Activated T-helper 17 cell treated with anti-CD3 and anti-CD28 coated beads, Interleukin-2, amount 50 U/mL, for 72 hours (primary cell): Measurements from ENCODE around the gene ATP6V0B. TPM values are rescaled to one million over a fixed set of nuclear protein-coding genes. Genes with fewer than 3 reads are reported as not detected.
A peak's percentile ranks its signal among the peaks of the same experiment; 100 is the strongest.

Experiments used
- ATAC-seq: fragments of 150-1000 bp; cut with Tn5 transposase; replicated peaks from 2 replicates; pipeline ENCODE4 v1.10.0; 2021; ENCODE audit warnings: mild to moderate bottlenecking, moderate library complexity
- H3K27ac Mint-ChIP-seq: one replicate; pipeline ENCODE4 v1.8.0; 2022; ENCODE audit warnings: mixed read lengths
- H3K27me3 Mint-ChIP-seq: one replicate; pipeline ENCODE4 v1.8.0; 2022; ENCODE audit warnings: mixed read lengths
- H3K36me3 Mint-ChIP-seq: one replicate; pipeline ENCODE4 v1.8.0; 2022; ENCODE audit warnings: low read depth, mild to moderate bottlenecking, mixed read lengths
- H3K4me1 Mint-ChIP-seq: one replicate; pipeline ENCODE4 v1.8.0; 2022; ENCODE audit warnings: mixed read lengths
- H3K4me3 Mint-ChIP-seq: one replicate; pipeline ENCODE4 v1.8.0; 2022; ENCODE audit warnings: mild to moderate bottlenecking, mixed read lengths
- H3K9me3 Mint-ChIP-seq: one replicate; pipeline ENCODE4 v1.8.0; 2022; ENCODE audit warnings: mixed read lengths
- total RNA-seq, 2 donors: library from RNA; stranded (reverse); gene quantifications; one replicate each; pipeline ENCODE4 v1.2.3, GENCODE V29; 2022

Gene ATP6V0B
- total RNA-seq, 2 donors from 2014 or later, result 80.1 to 183 TPM

GRCh38 chr1:44012404-44012803 lies 37.6 kb downstream of the ATP6V0B start:
- Mint-ChIP-seq H3K27me3 (no peaks in the 10 kb centered on the region), H3K27ac (peak overlapping the region; percentile 24), H3K9me3 (no peaks in the 10 kb centered on the region), H3K4me1 (no peaks in the 10 kb centered on the region), H3K36me3 (no peaks in the 10 kb centered on the region), H3K4me3 (no peak overlapping the region)
- no peak for ATAC-seq

DNA sequence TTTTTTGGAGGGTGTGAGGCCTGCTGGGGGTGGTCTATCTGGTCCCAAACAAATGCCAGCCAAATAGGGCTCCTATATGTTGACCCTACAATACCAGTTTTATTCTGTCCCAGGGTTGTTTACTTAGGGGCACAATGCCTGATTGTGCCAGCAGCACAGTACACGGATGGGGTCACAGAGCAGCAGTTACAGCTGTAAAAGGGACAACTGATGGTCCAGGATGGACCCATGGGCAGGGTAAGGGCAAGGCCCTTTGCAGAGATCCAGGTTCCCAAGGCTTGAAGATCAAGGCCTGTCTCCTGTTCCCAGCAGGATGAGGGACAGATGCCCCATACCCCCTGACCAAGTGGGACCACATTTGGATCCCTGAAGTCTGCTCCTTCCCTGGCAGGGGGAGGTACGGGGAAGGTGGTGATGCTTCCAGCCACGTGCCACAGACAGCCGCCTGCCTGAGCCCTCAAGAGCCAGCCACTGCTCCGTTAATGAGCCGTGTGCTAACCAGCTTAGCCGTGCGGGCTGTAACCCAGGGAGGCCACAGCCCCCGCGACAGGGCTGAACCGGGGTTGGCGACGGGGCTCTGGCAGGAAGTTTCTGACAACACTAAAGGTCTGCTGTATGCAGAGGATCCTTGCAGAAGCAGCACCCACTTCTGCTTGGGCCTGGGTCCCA lies 38.3 kb downstream of the ATP6V0B start:
- no peaks in the 10 kb centered on the region for H3K4me1 Mint-ChIP-seq
- no peak overlapping the region for H3K4me3 Mint-ChIP-seq
- H3K36me3 Mint-ChIP-seq, result no peaks in the 10 kb centered on the region
- no peaks in the 10 kb centered on the region for H3K27me3 Mint-ChIP-seq
- no peak for ATAC-seq
- H3K27ac Mint-ChIP-seq, result no peak overlapping the region
- no peaks in the 10 kb centered on the region for H3K9me3 Mint-ChIP-seq

GRCh38 chr1:44013949-44014348 lies 39.2 kb downstream of the ATP6V0B start:
- Mint-ChIP-seq H3K27me3 (no peaks in the 10 kb centered on the region), H3K27ac (no peak overlapping the region), H3K4me3 (no peak overlapping the region), H3K4me1 (no peaks in the 10 kb centered on the region), H3K36me3 (no peaks in the 10 kb centered on the region), H3K9me3 (no peaks in the 10 kb centered on the region)
- no peak for ATAC-seq

DNA sequence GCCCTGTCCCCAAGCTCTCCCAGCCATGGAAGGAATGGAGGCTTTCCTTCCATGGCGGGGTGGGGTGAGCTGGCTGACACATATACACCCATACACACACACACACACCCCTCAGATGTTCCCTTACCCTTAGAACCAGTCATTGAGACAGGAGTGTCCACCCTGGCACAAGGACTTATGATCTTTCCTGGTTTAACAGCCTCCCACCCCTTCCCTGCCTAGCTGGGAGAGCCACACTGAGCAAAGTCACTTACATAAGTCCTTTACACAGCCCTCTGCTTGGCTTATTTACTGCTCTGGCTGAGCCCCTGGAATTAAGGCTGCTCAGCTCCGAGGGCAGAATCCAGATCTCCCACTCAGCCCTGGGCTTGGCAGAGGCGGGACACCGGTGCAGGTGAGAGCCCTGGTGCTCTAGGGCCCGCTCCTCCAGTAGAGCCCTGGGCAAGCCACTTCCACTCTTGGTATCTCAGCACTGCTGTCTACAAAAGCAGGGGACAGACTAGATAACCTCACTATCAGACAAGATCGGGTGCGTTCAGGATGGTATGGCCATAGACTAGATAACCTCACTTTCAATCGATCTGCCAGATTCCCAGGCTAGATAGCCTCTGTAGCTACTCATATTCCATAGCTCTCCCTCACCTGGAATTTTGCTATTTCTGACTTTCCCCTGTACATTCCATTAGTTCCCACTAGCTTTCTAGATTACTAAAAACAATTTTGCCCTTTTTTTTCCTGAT lies 39.8 kb downstream of the ATP6V0B start:
- H3K36me3 Mint-ChIP-seq, result no peaks in the 10 kb centered on the region
- no peak overlapping the region for H3K4me3 Mint-ChIP-seq
- H3K27me3 Mint-ChIP-seq, result no peaks in the 10 kb centered on the region
- H3K9me3 Mint-ChIP-seq, result no peaks in the 10 kb centered on the region
- no peaks in the 10 kb centered on the region for H3K4me1 Mint-ChIP-seq
- no peak for ATAC-seq
- peak overlapping the region; percentile 3 for H3K27ac Mint-ChIP-seq

DNA sequence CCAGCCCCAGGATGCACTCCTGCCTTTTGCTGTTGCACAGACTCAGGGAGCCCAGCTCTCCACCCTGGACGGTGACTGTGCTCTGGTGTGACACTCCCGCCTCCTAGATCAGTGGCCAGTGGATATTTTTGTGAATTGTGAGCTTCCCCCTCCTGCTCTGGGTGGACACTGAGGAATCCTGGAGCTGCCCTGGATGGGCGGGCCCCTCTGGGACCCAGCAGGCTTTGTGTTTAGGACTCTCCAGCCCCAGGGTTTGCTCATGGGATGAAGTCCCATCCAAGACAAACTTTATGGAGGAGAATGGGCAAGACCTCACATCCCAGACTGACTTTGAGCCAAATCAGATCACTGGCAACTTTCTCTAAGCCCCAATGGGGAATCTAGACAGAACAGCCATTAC lies 40.4 kb downstream of the ATP6V0B start:
- ATAC-seq, result no peak
- no peaks in the 10 kb centered on the region for H3K27me3 Mint-ChIP-seq
- no peak overlapping the region for H3K27ac Mint-ChIP-seq
- H3K4me1 Mint-ChIP-seq, result no peaks in the 10 kb centered on the region
- no peaks in the 10 kb centered on the region for H3K36me3 Mint-ChIP-seq
- H3K9me3 Mint-ChIP-seq, result no peaks in the 10 kb centered on the region
- H3K4me3 Mint-ChIP-seq, result no peak overlapping the region

DNA sequence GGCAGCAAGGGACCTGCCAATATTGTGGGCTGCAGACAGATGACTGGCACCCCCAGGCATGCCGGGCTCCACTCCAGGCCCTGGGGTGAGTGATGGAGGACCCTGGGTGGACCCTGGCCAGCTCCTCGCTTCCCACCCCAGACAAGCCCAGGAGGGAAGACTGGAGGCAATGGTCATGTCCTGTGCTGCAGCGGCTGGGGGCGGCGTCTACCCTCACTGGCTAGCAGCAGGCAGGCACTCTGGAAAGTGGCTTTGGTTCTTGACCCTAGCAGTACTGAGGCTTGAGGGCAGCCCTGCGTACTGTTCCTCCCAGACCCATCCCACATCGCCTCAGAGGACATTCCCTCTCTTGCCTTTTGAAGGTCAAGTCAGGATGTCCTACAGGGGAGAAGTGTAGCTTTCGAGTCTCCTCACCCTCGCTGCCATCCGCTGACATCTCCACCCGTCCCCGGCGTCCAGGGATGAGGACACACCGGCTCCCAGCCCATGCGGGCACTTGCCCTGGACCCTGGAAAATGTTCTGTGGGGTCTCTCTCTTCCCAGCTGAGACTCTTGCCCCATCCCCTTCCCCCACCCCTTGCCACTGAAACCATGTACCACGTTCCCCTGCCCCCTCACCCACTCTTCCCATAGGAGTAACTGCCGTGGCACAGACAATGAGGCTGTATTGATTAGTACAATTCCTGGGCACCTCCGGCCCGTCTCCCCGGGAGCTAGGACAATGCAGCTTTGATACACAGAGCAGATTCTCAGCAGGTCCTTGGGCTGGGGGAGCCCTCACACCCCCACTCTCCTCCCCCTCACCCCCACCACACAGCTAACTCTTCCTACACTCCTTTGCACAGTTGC lies 41.5 kb downstream of the ATP6V0B start:
- no peak overlapping the region for H3K4me3 Mint-ChIP-seq
- H3K9me3 Mint-ChIP-seq, result no peaks in the 10 kb centered on the region
- H3K27me3 Mint-ChIP-seq, result no peaks in the 10 kb centered on the region
- no peaks in the 10 kb centered on the region for H3K36me3 Mint-ChIP-seq
- H3K4me1 Mint-ChIP-seq, result no peaks in the 10 kb centered on the region
- ATAC-seq, result no peak
- no peak overlapping the region for H3K27ac Mint-ChIP-seq

- no peaks in the 10 kb centered on the region for H3K4me1 Mint-ChIP-seq
- peaks cover 6% of the 10 kb centered on the region for H3K36me3 Mint-ChIP-seq
- H3K27ac Mint-ChIP-seq, result no peak overlapping the region
- no peak for ATAC-seq
- no peaks in the 10 kb centered on the region for H3K9me3 Mint-ChIP-seq
- H3K27me3 Mint-ChIP-seq, result no peaks in the 10 kb centered on the region
- H3K4me3 Mint-ChIP-seq, result no peak overlapping the region
Observed at GRCh38 chr1:44016890-44017400, 42.2 kb downstream of the ATP6V0B start.

DNA sequence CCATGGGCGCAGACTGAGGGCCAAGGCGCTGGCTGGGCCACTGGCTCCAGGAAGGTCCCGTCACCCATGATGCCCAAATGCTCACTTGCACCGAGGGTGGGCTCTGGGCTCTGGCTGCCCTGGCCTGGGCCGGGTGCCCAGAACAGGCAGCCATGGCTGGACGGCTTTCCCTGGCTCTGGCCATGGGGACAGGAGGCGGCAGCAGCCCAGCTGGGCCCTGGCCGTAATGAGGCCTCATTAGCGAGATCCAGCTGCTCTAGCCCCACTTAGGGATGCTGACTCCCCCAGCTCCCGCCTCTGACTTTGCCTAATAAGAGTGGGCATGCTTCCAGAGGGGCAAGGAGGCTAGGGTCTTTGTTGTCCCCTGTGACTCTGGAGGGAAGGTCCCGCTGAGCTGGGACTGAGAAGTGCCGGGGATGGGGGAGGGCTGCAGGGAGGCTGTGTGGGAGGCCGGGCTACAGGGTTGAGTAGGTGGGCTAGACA lies 44.7 kb downstream of the ATP6V0B start:
- Mint-ChIP-seq H3K9me3 (no peaks in the 10 kb centered on the region), H3K27ac (no peak overlapping the region), H3K4me1 (no peaks in the 10 kb centered on the region), H3K27me3 (no peaks in the 10 kb centered on the region), H3K36me3 (peaks cover 11% of the 10 kb centered on the region), H3K4me3 (no peak overlapping the region)
- no peak for ATAC-seq

GRCh38 chr1:44020464-44020863 lies 45.7 kb downstream of the ATP6V0B start:
- no peak for ATAC-seq
- Mint-ChIP-seq H3K27me3 (no peaks in the 10 kb centered on the region), H3K36me3 (peaks cover 11% of the 10 kb centered on the region), H3K4me1 (no peaks in the 10 kb centered on the region), H3K4me3 (no peak overlapping the region), H3K27ac (no peak overlapping the region), H3K9me3 (no peaks in the 10 kb centered on the region)

DNA sequence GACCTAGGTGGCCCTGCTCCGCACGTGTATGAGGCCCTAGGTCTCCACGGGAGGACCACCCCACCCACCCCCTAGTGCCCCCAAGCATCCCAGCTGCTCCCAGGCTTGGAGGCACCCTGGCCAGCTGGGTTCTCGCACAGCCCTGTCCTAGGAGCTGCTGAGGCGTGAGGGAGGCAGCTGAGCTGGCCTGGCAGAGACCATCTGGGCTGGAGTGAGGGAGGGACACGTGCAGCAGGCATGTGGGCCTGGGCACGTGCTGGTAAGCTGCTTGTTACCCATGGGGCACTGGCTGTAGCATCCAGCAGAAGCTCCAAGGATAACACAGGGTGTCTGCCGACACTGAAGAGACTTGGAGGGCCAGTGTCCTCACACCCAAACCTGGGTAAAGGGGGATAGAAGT lies 46.4 kb downstream of the ATP6V0B start:
- Mint-ChIP-seq H3K27ac (no peak overlapping the region), H3K36me3 (peaks cover 11% of the 10 kb centered on the region), H3K4me1 (no peaks in the 10 kb centered on the region), H3K9me3 (no peaks in the 10 kb centered on the region), H3K27me3 (no peaks in the 10 kb centered on the region), H3K4me3 (no peak overlapping the region)
- ATAC-seq, result no peak

- H3K4me3 Mint-ChIP-seq, result no peak overlapping the region
- H3K4me1 Mint-ChIP-seq, result no peaks in the 10 kb centered on the region
- no peak overlapping the region for H3K27ac Mint-ChIP-seq
- ATAC-seq, result no peak
- H3K9me3 Mint-ChIP-seq, result no peaks in the 10 kb centered on the region
- H3K27me3 Mint-ChIP-seq, result no peaks in the 10 kb centered on the region
- H3K36me3 Mint-ChIP-seq, result peaks cover 11% of the 10 kb centered on the region
Observed at GRCh38 chr1:44021581-44022321, 47.0 kb downstream of the ATP6V0B start.

- Mint-ChIP-seq H3K27me3 (no peaks in the 10 kb centered on the region), H3K4me3 (no peak overlapping the region), H3K4me1 (peaks cover 7% of the 10 kb centered on the region), H3K9me3 (no peaks in the 10 kb centered on the region), H3K36me3 (peaks cover 11% of the 10 kb centered on the region), H3K27ac (no peak overlapping the region)
- no peak for ATAC-seq
Observed at GRCh38 chr1:44024031-44024902, 49.5 kb downstream of the ATP6V0B start.

GRCh38 chr1:44024903-44025525 lies 50.3 kb downstream of the ATP6V0B start:
- H3K27me3 Mint-ChIP-seq, result no peaks in the 10 kb centered on the region
- no peaks in the 10 kb centered on the region for H3K9me3 Mint-ChIP-seq
- H3K36me3 Mint-ChIP-seq, result peaks cover 11% of the 10 kb centered on the region
- ATAC-seq, result no peak
- H3K4me1 Mint-ChIP-seq, result peaks cover 14% of the 10 kb centered on the region
- H3K4me3 Mint-ChIP-seq, result no peak overlapping the region
- no peak overlapping the region for H3K27ac Mint-ChIP-seq
